GM21390 (cell line): Measurements from ENCODE around the gene KCNE5.
"Not testable (repeated sequence)": the region's sequence is repeated elsewhere in the genome, so short reads cannot be mapped to it uniquely, and the experiment has no call there.

Source experiments
- ATAC-seq: cut with Tn5 transposase; IDR thresholded peaks from one replicate; pipeline ENCODE4 v1.9.1; 2021; ENCODE audit not compliant: unreplicated experiment

The KCNE5 gene, protein sequence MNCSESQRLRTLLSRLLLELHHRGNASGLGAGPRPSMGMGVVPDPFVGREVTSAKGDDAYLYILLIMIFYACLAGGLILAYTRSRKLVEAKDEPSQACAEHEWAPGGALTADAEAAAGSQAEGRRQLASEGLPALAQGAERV

DNA sequence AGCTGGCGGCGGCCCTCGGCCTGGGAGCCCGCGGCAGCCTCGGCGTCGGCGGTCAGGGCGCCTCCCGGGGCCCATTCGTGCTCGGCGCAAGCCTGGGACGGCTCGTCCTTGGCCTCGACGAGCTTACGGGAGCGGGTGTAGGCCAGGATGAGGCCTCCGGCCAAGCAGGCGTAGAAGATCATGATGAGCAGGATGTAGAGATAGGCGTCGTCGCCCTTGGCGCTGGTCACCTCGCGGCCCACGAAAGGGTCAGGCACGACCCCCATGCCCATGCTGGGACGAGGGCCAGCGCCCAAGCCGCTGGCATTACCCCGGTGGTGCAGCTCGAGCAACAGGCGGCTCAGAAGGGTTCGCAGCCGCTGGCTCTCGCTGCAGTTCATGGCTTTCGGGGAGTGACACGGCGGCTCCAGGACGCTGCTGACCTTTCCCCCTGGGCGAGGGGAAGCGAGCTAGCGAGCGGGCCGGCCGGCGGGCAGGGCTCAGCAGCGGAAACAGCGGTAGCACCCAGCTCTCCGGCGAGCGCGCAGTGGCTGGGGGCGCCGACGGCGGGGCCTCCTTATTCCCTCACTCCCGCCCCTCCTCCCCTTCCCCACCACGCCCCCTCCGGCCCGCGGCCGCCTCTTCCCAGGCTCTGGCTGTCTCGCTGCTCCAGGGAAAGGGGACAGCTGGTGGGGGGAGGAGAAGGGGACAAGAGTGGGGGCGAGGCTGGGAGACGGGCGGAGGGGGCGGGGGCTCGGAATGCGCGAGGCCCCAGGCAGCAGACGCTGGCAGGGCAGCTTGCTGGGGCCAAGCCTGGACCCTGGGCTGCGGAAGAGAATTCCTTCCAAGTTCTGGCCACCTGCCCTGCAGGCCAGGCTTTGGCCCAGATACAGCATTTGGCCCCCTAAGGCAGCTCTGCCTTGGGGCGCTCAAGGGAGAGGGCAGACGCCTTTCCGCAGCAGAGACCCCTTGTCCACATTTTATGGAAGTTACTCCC lies at the start of gene KCNE5:
TSS of gene KCNE5 (minus strand) at position 532 of the 976 bp plus-strand sequence. CDS start at position 380, 152 bp downstream.
- no peak for ATAC-seq

DNA sequence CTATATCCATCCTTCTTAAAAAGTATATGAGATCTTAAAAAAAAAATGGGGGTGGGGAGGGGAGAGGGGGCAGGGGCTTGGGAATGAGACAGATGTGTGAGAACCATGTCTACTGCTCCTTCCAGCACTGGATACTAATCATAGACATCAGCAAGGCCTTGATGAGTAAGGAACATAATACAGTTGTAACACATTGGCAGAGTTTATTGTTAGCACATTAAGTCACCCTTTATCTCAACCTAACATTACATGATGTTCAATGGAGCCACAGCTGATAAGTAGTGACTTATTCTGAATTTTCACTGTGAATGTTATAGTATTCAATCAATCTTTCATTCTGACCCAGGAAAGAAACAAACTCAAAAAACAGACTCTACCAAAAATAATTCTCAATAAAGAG lies 47.3 kb upstream of the KCNE5 start:
- no peak for ATAC-seq

DNA sequence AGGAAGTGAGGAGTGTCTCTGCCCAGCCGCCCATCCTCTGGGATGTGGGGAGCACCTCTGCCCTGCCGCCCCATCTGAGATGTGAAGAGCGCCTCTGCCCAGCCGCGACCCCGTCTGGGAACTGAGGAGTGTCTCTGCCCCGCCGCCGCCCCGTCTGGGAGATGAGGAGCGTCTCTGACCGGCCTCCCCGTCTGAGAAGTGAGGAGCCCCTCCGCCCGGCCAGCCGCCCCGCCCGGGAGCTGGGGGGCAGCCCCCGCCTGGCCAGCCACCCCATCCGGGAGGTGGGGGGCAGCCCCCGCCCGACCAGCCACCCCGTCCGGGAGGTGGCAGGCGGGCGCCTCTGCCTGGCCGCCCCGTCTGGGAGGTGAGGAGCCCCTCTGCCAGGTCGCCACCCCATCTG lies 46.2 kb upstream of the KCNE5 start:
- not testable (repeated sequence) for ATAC-seq

DNA sequence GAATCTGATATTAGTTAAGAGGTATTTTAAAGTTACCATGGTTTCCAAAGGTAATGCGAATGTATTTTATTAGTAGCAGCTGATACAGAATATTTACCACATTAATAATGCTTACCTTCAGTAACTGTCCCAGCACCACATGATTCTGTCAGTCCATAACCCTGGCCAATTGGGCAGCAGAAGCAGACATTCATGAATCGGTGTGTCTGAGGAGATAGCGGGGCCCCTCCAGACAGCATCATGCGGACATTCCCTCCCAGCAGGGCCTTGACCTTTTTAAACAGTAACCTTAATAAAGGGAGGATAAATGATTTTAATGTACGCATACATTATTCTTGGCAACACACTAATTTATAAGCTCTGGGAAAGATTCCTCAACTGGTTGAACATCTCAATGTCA lies 43.0 kb upstream of the KCNE5 start:
- ATAC-seq, result no peak

DNA sequence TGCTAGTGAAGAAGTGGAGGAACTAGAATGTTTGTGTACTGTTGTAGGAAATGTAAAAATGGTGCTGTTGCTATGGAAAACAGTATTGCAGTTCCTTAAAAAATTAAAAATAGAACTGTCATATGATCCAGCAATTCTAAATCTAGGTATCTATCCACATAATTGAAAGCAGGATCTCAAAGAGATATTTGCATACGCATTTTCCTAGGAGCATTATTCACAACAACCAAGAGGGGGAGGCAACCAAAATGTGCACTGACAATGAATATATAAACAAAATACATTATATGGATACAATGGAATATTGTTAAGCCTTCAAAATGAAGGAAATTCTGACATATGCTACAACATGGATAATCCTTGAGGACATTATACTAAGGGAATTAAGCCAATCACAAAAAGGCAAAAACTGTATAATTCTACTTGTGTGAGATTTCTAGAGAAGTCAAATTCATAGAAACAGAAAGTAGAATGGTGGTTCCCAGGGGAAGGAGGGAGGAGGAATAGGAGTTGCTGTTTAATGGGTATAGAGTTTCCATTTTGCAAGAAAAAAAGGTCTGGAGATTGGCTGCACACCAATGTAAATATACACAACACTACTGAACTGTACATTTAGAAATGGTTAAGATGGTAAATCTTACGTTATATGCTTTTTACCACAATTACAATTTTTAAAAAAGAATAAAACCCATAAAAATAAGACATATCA lies 35.6 kb upstream of the KCNE5 start:
- no peak for ATAC-seq

DNA sequence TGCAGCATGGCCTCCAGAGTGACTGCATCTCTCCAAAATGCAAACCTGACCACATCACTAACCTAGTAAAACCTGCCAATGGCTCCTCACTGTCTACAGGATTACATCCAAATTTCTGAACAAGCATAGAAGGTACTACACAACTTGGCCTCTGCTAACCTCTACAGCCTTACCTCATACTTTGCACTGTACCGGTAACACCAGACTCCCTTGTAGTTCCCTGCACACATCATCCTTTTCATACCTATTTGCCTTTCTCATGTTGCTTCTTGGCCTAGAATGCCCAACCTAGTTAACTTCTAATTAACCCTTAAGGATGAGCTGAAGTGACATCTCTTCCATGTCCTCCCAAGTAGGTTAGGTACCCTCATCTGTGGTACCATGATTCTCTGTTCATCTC lies 33.4 kb upstream of the KCNE5 start:
- ATAC-seq, result no peak

DNA sequence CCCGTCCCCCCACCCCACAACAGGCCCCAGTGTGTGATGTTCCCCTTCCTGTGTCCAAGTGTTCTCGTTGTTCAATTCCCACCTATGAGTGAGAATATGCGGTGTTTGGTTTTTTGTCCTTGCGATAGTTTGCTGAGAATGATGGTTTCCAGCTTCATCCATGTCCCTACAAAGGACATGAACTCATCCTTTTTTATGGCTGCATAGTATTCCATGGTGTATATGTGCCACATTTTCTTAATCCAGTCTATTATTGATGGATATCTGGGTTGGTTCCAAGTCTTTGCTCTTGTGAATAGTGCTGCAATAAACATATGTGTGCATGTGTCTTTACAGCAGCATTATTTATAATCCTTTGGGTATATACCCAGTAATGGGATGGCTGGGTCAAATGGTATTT lies 32.4 kb upstream of the KCNE5 start:
- ATAC-seq, result not testable (repeated sequence)

DNA sequence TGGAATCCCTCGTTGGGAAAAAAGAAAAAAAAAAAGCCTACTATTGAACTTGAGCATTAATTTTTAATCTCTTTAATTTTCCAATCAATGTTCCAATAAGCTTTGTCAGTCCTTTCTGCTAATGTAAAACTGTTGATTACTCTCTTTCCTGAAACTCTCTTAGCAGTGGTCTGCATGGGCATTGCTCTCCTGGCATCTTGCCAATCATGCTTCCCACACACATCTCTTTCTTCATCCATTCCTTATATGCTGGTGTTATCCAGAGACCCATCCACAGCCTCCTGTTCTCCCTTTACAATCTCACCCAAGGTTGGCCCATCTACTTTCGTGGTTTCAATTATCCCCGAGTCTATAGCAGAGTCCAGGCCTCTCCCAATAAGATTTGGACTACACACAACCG lies 31.8 kb upstream of the KCNE5 start:
- no peak for ATAC-seq

DNA sequence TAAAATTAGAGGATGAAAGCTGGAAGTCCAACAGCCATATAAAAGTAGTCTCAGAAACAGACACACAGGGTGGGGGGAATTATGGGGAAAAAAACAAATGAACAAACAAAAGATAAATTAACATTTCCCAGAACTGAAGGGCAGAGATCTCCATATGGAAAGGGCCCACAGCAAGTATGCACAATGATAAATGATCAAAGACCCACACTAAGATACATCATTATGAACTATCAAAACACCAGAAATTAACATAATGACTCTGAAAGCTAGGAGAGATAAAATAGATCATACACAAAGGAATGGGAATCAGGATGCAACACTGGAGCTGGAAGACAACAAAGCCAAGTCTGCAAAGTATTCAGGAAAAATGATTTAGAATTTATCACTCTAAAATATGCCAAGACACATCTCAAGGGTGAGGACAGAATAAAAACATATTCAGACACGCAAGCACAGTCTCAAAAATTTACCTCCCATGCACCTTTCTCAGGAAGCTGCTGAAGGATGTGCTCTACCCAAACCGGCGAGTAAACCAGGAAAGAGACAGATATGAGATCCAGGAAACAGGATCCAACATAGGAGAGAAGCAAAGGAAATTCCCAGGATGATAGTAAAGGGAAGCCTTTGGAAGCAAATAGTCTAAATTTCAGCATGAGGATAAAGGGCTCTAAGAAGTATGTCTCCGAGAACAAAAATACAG lies 30.7 kb upstream of the KCNE5 start:
- ATAC-seq, result no peak

DNA sequence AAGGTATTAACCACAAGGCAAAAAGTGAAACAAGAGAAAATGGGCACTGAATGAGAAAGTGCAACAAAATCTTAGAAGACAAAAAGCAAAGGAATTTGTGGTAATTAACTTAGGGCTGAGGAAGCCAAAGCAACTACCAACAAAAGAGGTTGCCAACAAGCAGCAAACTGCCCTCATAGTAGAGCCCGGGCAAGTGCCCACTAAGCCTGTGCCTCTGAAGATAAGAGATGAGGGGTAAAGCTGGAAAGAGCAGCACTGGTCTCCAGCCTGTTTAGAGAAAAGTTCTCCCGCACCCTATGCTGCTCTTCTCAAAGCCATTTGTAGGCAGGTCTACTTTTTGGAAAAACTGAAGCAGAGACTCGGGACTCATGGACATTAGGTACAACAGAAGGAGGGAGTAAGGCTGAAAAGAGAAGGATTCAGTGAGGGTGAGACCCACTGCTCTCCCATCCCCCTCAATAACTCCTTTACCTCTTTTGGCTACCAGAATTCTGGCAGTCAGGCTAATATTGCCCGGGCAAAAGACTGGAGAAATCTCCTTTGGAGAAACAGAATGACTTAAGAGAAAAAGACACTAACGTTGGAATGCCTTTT lies 29.6 kb upstream of the KCNE5 start:
- no peak for ATAC-seq

DNA sequence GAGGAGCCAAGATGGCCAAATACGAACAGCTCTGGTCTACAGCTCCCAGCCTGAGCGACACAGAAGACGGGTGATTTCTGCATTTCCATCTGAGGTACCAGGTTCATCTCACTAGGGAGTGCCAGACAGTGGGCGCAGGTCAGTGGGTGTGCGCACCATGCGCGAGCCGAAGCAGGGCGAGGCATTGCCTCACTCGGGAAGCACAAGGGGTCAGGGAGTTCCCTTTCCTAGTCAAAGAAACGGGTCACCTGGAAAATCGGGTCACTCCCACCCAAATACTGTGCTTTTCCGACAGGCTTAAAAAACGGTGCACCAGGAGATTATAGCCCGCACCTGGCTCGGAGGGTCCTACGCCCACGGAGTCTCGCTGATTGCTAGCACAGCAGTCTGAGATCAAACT lies 19.7 kb upstream of the KCNE5 start:
- not testable (repeated sequence) for ATAC-seq

DNA sequence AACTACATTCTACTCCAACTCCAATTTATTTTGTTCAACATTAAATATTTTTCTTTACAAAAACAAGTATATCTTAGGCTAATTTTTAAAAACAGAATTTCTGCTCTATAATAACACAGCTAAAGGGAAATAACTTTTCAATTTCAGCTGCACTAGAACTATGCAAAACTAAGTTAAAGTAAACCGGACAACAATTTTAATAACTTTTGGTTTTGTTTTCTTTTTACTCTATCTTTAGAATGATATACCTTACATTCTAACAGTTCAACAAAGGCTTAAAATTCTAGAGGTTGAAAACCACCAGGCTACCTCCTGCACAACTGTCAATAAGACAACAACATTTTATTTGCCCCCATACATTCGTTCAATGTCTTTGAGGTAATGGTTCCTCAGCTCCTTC lies 18.7 kb upstream of the KCNE5 start:
- ATAC-seq, result peak; percentile 81

DNA sequence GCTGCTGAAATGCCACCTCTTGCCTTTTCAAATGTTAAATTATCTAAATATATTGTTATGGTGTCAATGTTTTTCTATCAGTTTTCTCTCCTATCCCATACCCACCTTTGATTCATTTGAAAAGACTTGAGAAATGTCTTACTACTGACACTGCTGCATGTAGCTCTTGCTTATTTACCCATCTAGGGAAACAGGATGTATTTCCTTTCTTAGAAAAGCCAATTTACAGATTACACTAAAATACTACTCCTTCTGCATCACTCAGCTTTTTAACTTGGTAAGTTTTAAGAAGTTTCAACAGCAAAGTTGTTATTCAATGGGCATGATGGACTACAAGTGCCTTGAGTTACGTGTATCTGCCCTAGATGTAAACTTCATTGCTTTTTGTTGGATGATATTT lies 13.2 kb upstream of the KCNE5 start:
- ATAC-seq, result no peak

DNA sequence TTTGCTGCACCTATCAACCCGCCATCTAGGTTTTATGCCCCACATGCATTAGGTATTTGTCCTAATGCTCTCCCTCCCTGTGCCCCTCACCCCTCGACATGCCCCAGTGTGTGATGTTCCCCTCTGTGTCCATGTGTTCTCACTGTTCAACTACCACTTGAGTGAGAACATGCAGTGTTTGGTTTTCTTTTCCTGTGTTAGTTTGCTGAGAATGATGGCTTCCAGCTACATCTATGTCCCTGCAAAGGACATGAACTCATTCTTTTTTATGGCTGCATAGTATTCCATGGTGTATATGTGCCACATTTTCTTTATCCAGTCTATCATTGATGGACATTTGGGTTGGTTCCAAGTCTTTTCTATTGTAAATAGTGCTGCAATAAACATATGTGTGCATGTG lies 12.5 kb upstream of the KCNE5 start:
- ATAC-seq, result not testable (repeated sequence)

DNA sequence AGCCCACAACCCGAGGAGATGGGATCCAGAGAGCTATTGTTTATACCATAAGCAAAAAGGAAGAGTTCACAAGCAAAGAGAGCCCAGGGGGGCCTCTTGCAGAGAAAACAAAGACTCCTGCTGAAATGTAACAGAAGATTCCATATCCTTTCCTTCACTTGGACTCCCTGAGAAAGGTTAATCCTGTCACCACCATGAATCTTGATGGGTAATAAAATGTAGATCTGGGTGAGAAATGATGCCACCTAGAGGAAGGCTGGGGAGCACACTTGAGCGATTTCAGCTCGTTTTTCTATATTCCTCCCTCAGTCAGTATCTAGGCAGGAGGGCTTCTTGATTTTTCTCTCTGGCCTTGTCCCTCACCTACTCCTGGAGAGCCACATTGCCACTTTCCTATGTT lies 10.2 kb upstream of the KCNE5 start:
- no peak for ATAC-seq

DNA sequence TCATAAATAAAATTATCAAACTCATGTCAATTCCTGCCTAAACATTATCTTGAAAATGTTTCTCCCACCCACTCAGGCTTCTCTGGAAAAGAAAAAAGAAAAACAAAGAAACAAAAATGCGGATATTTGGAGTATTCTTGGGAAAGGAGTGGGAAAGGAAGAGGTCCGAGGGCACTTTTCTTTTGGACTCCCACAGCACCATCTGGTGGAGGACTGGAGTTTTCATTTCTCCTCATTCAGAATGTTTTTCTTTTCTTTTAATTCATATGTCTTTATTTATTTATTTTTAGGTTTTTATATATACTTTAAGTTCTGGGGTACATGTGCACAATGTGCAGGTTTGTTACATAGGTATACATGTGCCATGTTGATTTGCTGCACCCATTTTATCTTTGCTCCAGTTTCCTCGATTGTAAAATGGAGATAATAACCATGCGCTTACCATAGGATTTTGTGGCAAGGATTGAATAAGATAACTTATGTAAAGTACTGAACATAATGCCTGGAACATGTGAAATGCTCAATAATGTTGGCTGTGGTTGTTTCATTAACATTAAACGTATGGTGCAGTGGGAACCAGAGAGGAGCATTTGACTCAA lies 8.0 kb upstream of the KCNE5 start:
- ATAC-seq, result no peak

DNA sequence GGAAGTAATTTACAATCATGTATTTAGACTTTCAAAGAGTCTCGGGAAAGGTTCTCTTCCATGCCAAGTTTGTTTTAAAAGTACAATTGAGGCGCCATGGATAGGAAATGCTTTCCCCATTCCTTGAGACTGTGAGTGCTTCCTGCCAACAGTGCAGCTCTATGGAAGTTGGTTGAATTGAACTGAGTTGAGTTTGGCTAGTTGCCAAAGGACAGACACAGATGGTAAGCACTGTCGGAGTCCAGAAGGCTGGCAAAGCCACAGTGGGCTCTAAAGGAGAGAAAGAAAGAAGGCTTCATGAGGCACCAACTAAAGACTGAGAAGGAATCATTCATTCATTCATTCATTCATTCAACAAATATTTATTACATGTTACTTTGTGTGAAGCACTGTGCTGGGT lies 4.3 kb upstream of the KCNE5 start:
- ATAC-seq, result no peak

DNA sequence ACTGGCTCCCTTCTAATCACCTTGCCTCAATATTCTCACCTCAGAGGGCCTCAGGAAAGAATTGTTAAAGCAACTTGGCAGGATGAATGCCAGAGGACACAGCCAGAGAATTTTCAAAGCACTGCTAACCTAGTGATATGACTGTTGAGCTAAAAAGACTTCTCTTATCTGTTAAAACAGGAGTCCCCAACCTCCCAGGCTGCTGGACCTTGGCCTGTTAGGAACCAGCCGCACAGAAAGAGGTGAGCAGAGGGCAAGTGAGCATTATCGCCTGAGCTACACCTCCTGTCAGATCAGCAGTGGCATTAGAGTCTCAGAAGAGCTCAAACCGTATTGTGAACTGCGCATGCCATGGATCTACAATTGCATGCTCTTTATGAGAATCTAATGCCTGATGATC lies 1.7 kb upstream of the KCNE5 start:
- ATAC-seq, result no peak

DNA sequence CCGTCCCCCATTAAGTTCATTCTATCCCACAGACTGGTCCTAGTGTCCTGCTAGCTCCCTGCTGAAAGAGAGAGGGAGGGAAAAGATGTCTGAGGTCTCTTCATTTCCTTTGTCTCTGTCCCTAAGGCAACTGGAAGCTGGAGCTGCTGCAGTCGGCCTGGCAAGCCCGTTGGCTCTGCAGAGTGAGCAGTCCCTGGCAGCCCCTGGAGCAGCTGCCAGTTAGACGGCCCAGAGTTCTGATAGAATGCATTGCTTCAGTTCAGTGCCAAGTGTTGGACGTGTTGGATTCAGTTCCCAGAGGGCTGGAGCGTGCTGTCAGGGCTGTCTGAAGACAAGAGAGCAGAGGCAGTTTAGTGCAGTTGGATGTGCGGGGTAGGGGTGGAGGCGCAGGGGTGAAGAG lies 975 bp downstream of the KCNE5 start:
- ATAC-seq, result no peak

DNA sequence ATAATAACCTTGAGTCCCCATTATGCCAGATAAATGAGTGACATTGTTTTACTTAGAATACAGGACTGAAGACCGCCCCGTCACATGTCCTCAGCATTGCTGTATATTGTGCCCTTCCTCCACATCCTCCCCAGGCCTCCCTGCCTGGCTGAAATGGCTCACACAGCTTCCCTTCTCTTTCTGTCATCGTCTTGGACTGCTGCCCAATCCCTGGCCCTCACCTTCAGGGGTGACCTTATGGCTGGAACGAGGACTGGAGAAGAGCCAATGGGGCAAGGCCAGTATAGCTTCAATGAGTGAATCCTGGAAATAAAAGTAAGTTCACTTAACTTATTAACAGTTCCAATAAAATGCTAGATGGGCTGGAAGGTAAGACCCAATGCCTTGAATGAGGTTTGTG lies 2.7 kb downstream of the KCNE5 start:
- ATAC-seq, result no peak

DNA sequence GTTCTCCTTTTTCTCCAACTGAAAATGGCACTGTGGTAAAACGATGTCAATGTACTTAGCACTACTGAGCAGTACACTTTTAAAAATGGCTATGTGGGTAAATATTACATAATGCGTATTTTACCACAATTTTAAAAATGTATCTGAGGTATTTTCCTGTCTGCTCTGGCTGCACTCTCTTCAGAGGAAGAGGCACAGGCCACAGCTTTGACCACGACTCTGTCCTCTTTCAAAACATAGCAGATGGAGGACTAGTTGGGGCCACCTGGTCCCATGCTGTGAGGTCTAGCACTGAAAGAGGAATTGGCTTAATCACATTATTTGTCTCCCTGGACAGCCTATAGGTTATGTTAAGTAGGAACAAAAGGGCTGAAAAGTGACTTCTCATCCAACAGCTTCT lies 5.2 kb downstream of the KCNE5 start:
- no peak for ATAC-seq
